Osteocyte (in vitro differentiated cells): Measurements from ENCODE around the gene C10orf95. TPM values are rescaled to one million over a fixed set of nuclear protein-coding genes. Genes with fewer than 3 reads are reported as not detected.

ENCODE experiments used
- DNase-seq: peaks from one replicate; pipeline ENCODE4 v3.0.0; 2021; ENCODE audit warnings: mixed read lengths; ENCODE audit not compliant: unreplicated experiment; ENCODE audit errors: extremely low spot score
- H3K27ac Mint-ChIP-seq: one replicate; pipeline ENCODE4 v1.8.0; 2021; ENCODE audit warnings: mild to moderate bottlenecking, mixed read lengths; ENCODE audit not compliant: unreplicated experiment
- H3K27me3 Mint-ChIP-seq: one replicate; pipeline ENCODE4 v1.8.0; 2021; ENCODE audit warnings: mixed read lengths; ENCODE audit not compliant: unreplicated experiment
- H3K36me3 Mint-ChIP-seq: one replicate; pipeline ENCODE4 v1.8.0; 2021; ENCODE audit warnings: mixed read lengths; ENCODE audit not compliant: unreplicated experiment
- H3K4me1 Mint-ChIP-seq: one replicate; pipeline ENCODE4 v1.8.0; 2021; ENCODE audit warnings: mixed read lengths; ENCODE audit not compliant: unreplicated experiment
- H3K4me3 Mint-ChIP-seq: one replicate; pipeline ENCODE4 v1.8.0; 2021; ENCODE audit warnings: mild to moderate bottlenecking, moderate library complexity, mixed read lengths; ENCODE audit not compliant: unreplicated experiment
- H3K9me3 Mint-ChIP-seq: one replicate; pipeline ENCODE4 v1.8.0; 2021; ENCODE audit warnings: mixed read lengths; ENCODE audit not compliant: unreplicated experiment
- CTCF ChIP-seq: fragments of 200-600 bp; sonication (generic); IDR thresholded peaks from 2 replicates; pipeline ENCODE4 v1.5.0; 2021; ENCODE audit warnings: antibody characterized with exemption, mild to moderate bottlenecking, moderate library complexity
- total RNA-seq: library from RNA; stranded (reverse); gene quantifications from 2 replicates; pipeline ENCODE4 v1.2.1, GENCODE V29; 2021

The C10orf95 gene
- total RNA-seq, 1 donor from 2014 or later: not detected

GRCh38 chr10:102405108-102405571 is 46.2 kb downstream of the C10orf95 start:
- DNase-seq: no peak
- peaks cover 18% of the 10 kb centered on the region for H3K27me3 Mint-ChIP-seq
- peaks cover 14% of the 10 kb centered on the region for H3K4me1 Mint-ChIP-seq
- no peak overlapping the region for H3K27ac Mint-ChIP-seq
- no peaks in the 10 kb centered on the region for H3K9me3 Mint-ChIP-seq
- H3K36me3 Mint-ChIP-seq: peaks cover 6% of the 10 kb centered on the region
- H3K4me3 Mint-ChIP-seq: no peak overlapping the region
- TF ChIP-seq CTCF: no peak

- H3K4me3 Mint-ChIP-seq: no peak overlapping the region
- H3K27me3 Mint-ChIP-seq: peaks cover 12% of the 10 kb centered on the region
- peaks cover 11% of the 10 kb centered on the region for H3K4me1 Mint-ChIP-seq
- H3K9me3 Mint-ChIP-seq: no peaks in the 10 kb centered on the region
- TF ChIP-seq CTCF: no peak
- no peak overlapping the region for H3K27ac Mint-ChIP-seq
- no peak for DNase-seq
- H3K36me3 Mint-ChIP-seq: peaks cover 3% of the 10 kb centered on the region
Measured at GRCh38 chr10:102404361-102405107, 46.8 kb downstream of the C10orf95 start.

DNA sequence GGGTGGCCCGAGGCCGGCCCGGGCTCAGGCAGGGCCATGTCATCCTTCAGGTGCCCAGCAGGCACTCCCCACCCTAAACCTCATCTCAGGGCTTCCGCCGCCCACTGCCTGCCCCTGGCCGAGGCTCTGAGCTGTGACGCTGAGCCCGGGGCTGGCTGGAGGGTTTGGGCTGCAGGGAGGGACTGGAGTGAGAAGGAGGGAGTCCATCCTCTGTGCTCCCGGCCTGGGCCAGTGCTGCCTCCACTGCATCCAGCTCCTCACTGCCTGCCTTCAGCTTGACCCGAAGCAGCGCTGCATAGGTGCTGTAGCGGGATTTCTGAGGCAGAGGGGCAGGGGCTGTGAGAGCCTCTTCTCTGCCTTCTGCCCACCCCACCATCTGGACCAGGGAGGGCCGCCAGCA is 48.2 kb downstream of the C10orf95 start:
- H3K4me1 Mint-ChIP-seq: peaks cover 13% of the 10 kb centered on the region

GRCh38 chr10:102402512-102402896 is 48.8 kb downstream of the C10orf95 start:
- peaks cover 14% of the 10 kb centered on the region for H3K4me1 Mint-ChIP-seq
- TF ChIP-seq CTCF: no peak
- H3K4me3 Mint-ChIP-seq: no peak overlapping the region
- no peaks in the 10 kb centered on the region for H3K9me3 Mint-ChIP-seq
- H3K27me3 Mint-ChIP-seq: peaks cover 3% of the 10 kb centered on the region
- H3K36me3 Mint-ChIP-seq: peaks cover 4% of the 10 kb centered on the region
- DNase-seq: no peak
- no peak overlapping the region for H3K27ac Mint-ChIP-seq

More for the DNA sequence above, 48.2 kb downstream of the C10orf95 start:
- Mint-ChIP-seq H3K9me3 (no peaks in the 10 kb centered on the region), H3K36me3 (peaks cover 4% of the 10 kb centered on the region), H3K27ac (no peak overlapping the region), H3K27me3 (peaks cover 6% of the 10 kb centered on the region), H3K4me3 (no peak overlapping the region)
- TF ChIP-seq CTCF: no peak
- DNase-seq: no peak

DNA sequence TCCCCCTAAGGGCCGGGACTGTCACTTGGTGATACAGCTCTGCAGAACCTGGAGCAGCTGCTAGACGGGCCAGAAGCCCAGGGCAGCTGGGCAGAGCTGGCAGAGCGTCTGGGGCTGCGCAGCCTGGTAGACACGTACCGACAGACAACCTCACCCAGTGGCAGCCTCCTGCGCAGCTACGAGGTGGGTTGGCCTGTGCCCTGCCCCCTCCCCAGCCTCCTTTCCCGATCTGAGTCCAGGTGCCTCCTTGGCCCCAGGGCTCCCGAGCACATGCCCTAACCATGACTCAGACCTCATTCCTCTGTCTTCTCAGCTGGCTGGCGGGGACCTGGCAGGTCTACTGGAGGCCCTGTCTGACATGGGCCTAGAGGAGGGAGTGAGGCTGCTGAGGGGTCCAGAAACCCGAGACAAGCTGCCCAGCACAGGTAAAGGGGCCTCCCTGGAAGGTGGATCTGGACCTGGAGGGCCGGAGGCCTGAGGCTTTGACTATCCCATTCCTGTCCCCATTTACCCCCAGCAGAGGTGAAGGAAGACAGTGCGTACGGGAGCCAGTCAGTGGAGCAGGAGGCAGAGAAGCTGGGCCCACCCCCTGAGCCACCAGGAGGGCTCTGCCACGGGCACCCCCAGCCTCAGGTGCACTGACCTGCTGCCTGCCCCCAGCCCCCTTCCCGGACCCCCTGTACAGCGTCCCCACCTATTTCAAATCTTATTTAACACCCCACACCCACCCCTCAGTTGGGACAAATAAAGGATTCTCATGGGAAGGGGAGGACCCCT is 49.4 kb downstream of the C10orf95 start:
- Mint-ChIP-seq H3K4me1 (peaks cover 16% of the 10 kb centered on the region), H3K27ac (no peak overlapping the region), H3K4me3 (no peak overlapping the region), H3K36me3 (peaks cover 4% of the 10 kb centered on the region), H3K27me3 (peaks cover 3% of the 10 kb centered on the region), H3K9me3 (no peaks in the 10 kb centered on the region)
- no peak for TF ChIP-seq CTCF
- no peak for DNase-seq
